ENCODE data around the gene OSBPL7.

The OSBPL7 gene

GRCh38 chr17:47821424-47822391, at the start of gene OSBPL7:
Gene OSBPL7 (minus strand): TSS chr17:47821794. CDS start chr17:47820278, 1,516 bp downstream.
- H3K4me3 ChIP-seq (ENCODE audit: low read length), result peak within 1 kb of the TSS; percentile 93
- no peak for TF ChIP-seq EZH2phosphoT487 (IDR thresholded peaks at IDR 0.05; ENCODE audit: borderline replicate concordance, low read length)
- TF ChIP-seq, protein P1, sequence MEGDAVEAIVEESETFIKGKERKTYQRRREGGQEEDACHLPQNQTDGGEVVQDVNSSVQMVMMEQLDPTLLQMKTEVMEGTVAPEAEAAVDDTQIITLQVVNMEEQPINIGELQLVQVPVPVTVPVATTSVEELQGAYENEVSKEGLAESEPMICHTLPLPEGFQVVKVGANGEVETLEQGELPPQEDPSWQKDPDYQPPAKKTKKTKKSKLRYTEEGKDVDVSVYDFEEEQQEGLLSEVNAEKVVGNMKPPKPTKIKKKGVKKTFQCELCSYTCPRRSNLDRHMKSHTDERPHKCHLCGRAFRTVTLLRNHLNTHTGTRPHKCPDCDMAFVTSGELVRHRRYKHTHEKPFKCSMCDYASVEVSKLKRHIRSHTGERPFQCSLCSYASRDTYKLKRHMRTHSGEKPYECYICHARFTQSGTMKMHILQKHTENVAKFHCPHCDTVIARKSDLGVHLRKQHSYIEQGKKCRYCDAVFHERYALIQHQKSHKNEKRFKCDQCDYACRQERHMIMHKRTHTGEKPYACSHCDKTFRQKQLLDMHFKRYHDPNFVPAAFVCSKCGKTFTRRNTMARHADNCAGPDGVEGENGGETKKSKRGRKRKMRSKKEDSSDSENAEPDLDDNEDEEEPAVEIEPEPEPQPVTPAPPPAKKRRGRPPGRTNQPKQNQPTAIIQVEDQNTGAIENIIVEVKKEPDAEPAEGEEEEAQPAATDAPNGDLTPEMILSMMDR (IDR thresholded peaks at IDR 0.05; ENCODE audit: low read depth, low read length, poor library complexity, severe bottlenecking), result peak; percentile 70
- no peaks in the 10 kb centered on the region for H4K20me1 ChIP-seq (ENCODE audit: control insufficient read depth, insufficient read depth, low read depth, low read length)
- H3K4me2 ChIP-seq (ENCODE audit: low read length), result peak within 1 kb of the TSS; percentile 84
- H3K27me3 ChIP-seq (ENCODE audit: control insufficient read depth, low read length), result no peaks in the 10 kb centered on the region
- H3K79me2 ChIP-seq (ENCODE audit: control insufficient read depth, low read length), result peaks cover 9% of the 10 kb centered on the region
- H3K4me1 ChIP-seq (ENCODE audit: control insufficient read depth, low read length), result peaks cover 15% of the 10 kb centered on the region
- no peaks in the 10 kb centered on the region for H3K9me3 ChIP-seq (ENCODE audit: control insufficient read depth, insufficient read depth, low read length)
- no peak within 1 kb of the TSS for H3K27ac ChIP-seq (ENCODE audit: low read depth, low read length)
- no peaks in the 10 kb centered on the region for H3K9me2 ChIP-seq (replicated peaks; ENCODE audit: control insufficient read depth, low read length)
- peaks cover 29% of the 10 kb centered on the region for H3K36me3 ChIP-seq (ENCODE audit: control insufficient read depth, low read length)
- H3F3A ChIP-seq (ENCODE audit: control insufficient read depth, insufficient read depth), result no peaks in the 10 kb centered on the region

- Histone ChIP-seq H3K27me3 (ENCODE audit: control insufficient read depth, low read length) (peaks cover 35% of the 10 kb centered on the region), H3K9me2 (replicated peaks; ENCODE audit: control insufficient read depth, low read length) (no peaks in the 10 kb centered on the region), H3K4me1 (ENCODE audit: control insufficient read depth, low read length) (peaks cover 16% of the 10 kb centered on the region), H3K9me3 (ENCODE audit: control insufficient read depth, insufficient read depth, low read length) (no peaks in the 10 kb centered on the region), H3K4me2 (ENCODE audit: low read length) (no peak overlapping the region), H3K4me3 (ENCODE audit: low read length) (no peak overlapping the region), H3F3A (ENCODE audit: control insufficient read depth, insufficient read depth) (no peaks in the 10 kb centered on the region), H3K36me3 (ENCODE audit: control insufficient read depth, low read length) (no peaks in the 10 kb centered on the region), H3K27ac (ENCODE audit: low read depth, low read length) (no peak overlapping the region), H4K20me1 (ENCODE audit: control insufficient read depth, insufficient read depth, low read depth, low read length) (no peaks in the 10 kb centered on the region), H3K79me2 (ENCODE audit: control insufficient read depth, low read length) (no peaks in the 10 kb centered on the region)
- TF ChIP-seq, protein P1 (IDR thresholded peaks at IDR 0.05; ENCODE audit: low read depth, low read length, poor library complexity, severe bottlenecking), result no peak
- no peak for TF ChIP-seq EZH2phosphoT487 (IDR thresholded peaks at IDR 0.05; ENCODE audit: borderline replicate concordance, low read length)
Observed at GRCh38 chr17:47871048-47871447, 49.5 kb upstream of the OSBPL7 start.

DNA sequence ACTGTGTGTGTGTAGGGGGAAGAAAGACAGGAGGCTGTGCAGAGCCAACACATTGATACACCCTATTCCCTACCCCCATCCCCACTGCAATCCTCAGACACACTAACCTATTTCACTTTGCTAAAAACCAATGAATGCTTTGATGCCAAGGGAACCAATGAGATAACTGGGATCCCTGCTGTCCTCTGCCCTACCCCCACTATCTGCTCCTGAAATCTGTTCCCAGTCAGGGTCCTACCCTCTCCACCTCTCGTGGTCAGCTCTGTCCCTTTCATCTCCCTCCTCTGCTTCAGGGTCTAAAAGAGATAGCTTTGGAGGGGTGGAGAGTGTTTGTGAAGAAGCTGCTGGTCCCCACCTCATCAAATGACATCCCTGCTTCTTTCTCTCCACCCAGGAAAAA, 48.5 kb upstream of the OSBPL7 start:
- Histone ChIP-seq H3K4me2 (ENCODE audit: low read length) (no peak overlapping the region), H3K4me1 (ENCODE audit: control insufficient read depth, low read length) (peaks cover 16% of the 10 kb centered on the region), H4K20me1 (ENCODE audit: control insufficient read depth, insufficient read depth, low read depth, low read length) (no peaks in the 10 kb centered on the region), H3F3A (ENCODE audit: control insufficient read depth, insufficient read depth) (no peaks in the 10 kb centered on the region), H3K79me2 (ENCODE audit: control insufficient read depth, low read length) (no peaks in the 10 kb centered on the region), H3K9me3 (ENCODE audit: control insufficient read depth, insufficient read depth, low read length) (no peaks in the 10 kb centered on the region), H3K4me3 (ENCODE audit: low read length) (no peak overlapping the region), H3K9me2 (replicated peaks; ENCODE audit: control insufficient read depth, low read length) (no peaks in the 10 kb centered on the region), H3K27me3 (ENCODE audit: control insufficient read depth, low read length) (peaks cover 32% of the 10 kb centered on the region), H3K36me3 (ENCODE audit: control insufficient read depth, low read length) (no peaks in the 10 kb centered on the region), H3K27ac (ENCODE audit: low read depth, low read length) (no peak overlapping the region)
- TF ChIP-seq, protein P1 (IDR thresholded peaks at IDR 0.05; ENCODE audit: low read depth, low read length, poor library complexity, severe bottlenecking), result no peak
- TF ChIP-seq EZH2phosphoT487 (IDR thresholded peaks at IDR 0.05; ENCODE audit: borderline replicate concordance, low read length), result no peak

Data from DOHH2 (cell line).